ENCODE measurements around the gene PGA5. TPM values are rescaled to one million over a fixed set of nuclear protein-coding genes. Genes with fewer than 3 reads are reported as not detected.

PGA5 gene
- total RNA-seq, 1 experiment from 2014 or later, result 0.33 TPM

GRCh38 chr11:61268588-61269250 is 27.7 kb downstream of the PGA5 start:
- no peaks in the 10 kb centered on the region for H3K27me3 Mint-ChIP-seq (ENCODE audit: low read depth)
- H3K4me2 ChIP-seq (ENCODE audit: insufficient read depth, insufficient read length, low read length), result no peak overlapping the region
- WGBS (ENCODE audit: extremely low coverage, insufficient read length, low lambda C conversion rate), result no CpG with 5 or more reads among the region's 15 CpGs

More at GRCh38 chr11:61268588-61269250, 27.7 kb downstream of the PGA5 start:
- H2BK15ac ChIP-seq (ENCODE audit: low read depth, low read length), result no peak overlapping the region
- H3K23ac ChIP-seq (ENCODE audit: insufficient read length, low read depth, low read length), result no peak overlapping the region
- H4K5ac ChIP-seq (ENCODE audit: insufficient read length, low read depth, low read length), result no peak overlapping the region
- H3K27me3 ChIP-seq (ENCODE audit: insufficient read depth, low read length), result no peaks in the 10 kb centered on the region
- no peak overlapping the region for H4K91ac ChIP-seq (ENCODE audit: insufficient read length, low read depth, low read length)
- Mint-ChIP-seq H3K9me3 (no peaks in the 10 kb centered on the region), H3K27ac (no peak overlapping the region), H3K4me1 (no peaks in the 10 kb centered on the region), H3K36me3 (ENCODE audit: insufficient read depth in 1 of 3, low read depth in 3 of 3) (peaks cover 0 to 19% (median 0%) of the 10 kb centered on the region in 3 experiments; a peak in 2 of 7 replicates), H3K4me3 (no peak overlapping the region)
- no peak overlapping the region for H3K27ac ChIP-seq (ENCODE audit: insufficient read length, low read depth, low read length)
- H3K56ac ChIP-seq (ENCODE audit: insufficient read length, low read depth, low read length), result no peak overlapping the region
- H3T11ph ChIP-seq (ENCODE audit: low read length), result no peak overlapping the region
- H3K4ac ChIP-seq (ENCODE audit: low read depth, low read length), result no peak overlapping the region
- H3K79me2 ChIP-seq (ENCODE audit: insufficient read depth, low read length), result no peaks in the 10 kb centered on the region
- H2AK5ac ChIP-seq (ENCODE audit: insufficient read length, low read length), result no peak overlapping the region
- H3K14ac ChIP-seq (ENCODE audit: insufficient read depth, low read length), result no peak overlapping the region
- no peak overlapping the region for H2BK12ac ChIP-seq (ENCODE audit: insufficient read length, low read depth, low read length)
- H3K9ac ChIP-seq (ENCODE audit: extremely low read depth, insufficient read length, low read length), result no peak overlapping the region
- no peak overlapping the region for H2BK20ac ChIP-seq (ENCODE audit: low read depth, low read length, poor library complexity, severe bottlenecking)
- no peak overlapping the region for H2BK120ac ChIP-seq (ENCODE audit: low read depth, low read length, poor library complexity, severe bottlenecking)
- no peaks in the 10 kb centered on the region for H3K4me1 ChIP-seq (ENCODE audit: insufficient read depth, low read length)
- H2BK5ac ChIP-seq (ENCODE audit: insufficient read length, low read length), result no peak overlapping the region
- no peaks in the 10 kb centered on the region for H4K20me1 ChIP-seq (ENCODE audit: control insufficient read depth, insufficient read depth, insufficient read length)
- H3K18ac ChIP-seq (ENCODE audit: insufficient read length, low read depth, low read length), result no peak overlapping the region
- no peak overlapping the region for H2AFZ ChIP-seq (ENCODE audit: low read length)
- DNase-seq, result no peak
- H3K79me1 ChIP-seq (ENCODE audit: insufficient read depth, low read depth, low read length, poor library complexity, severe bottlenecking), result no peaks in the 10 kb centered on the region
- no peak overlapping the region for H4K8ac ChIP-seq (replicated peaks; ENCODE audit: insufficient read length, low read depth, low read length)
- H3K9me3 ChIP-seq (ENCODE audit: control insufficient read depth, low read depth, low read length), result no peaks in the 10 kb centered on the region
- no peak for TF ChIP-seq CTCF (conservative IDR thresholded peaks at IDR 0.05)
- H3K23me2 ChIP-seq (ENCODE audit: insufficient read length, low read depth, low read length, poor library complexity, severe bottlenecking), result no peaks in the 10 kb centered on the region
